Right atrium auricular region (tissue), 2 donors: ENCODE data around the gene PLA2G6. TPM values are rescaled to one million over a fixed set of nuclear protein-coding genes. Genes with fewer than 3 reads are reported as not detected.

Experiments used
- DNase-seq: peaks from one replicate; pipeline ENCODE4 v3.0.0-alpha.2; 2019; ENCODE audit warnings: low spot score
- H3K27ac ChIP-seq, 2 donors: fragments of 200-600 bp; sonication (generic); 1 replicate in 1 of 2; 2 replicates in 1 of 2; pipeline ENCODE4 v1.5.1; 2016 to 2019
- H3K27me3 ChIP-seq, 2 donors: fragments of 200-600 bp; sonication (generic); one replicate each; pipeline versions ENCODE4 v1.5.1 to v1.6.0; 2017 to 2019
- H3K36me3 ChIP-seq: fragments of 200-600 bp; sonication (generic); one replicate; pipeline ENCODE4 v1.5.1; 2016
- H3K4me1 ChIP-seq, 2 donors: fragments of 200-600 bp; sonication (generic); one replicate each; pipeline versions ENCODE4 v1.5.1 to v1.6.0; 2017 to 2019
- H3K4me3 ChIP-seq, 2 donors: fragments of 200-600 bp; sonication (generic); 1 replicate in 1 of 2; 2 replicates in 1 of 2; pipeline ENCODE4 v1.5.1; 2017 to 2019; ENCODE audit warnings: mild to moderate bottlenecking in 1 of 2, moderate library complexity in 1 of 2
- H3K9me3 ChIP-seq, 2 donors: fragments of 200-600 bp; sonication (generic); one replicate each; pipeline ENCODE4 v1.5.1; 2019
- total RNA-seq, 2 donors: library from RNA; depleted of rRNA; stranded (reverse); fragments of >200 nt; gene quantifications; one replicate each; pipeline ENCODE4 v1.1.0, GENCODE V29; 2016
- TF ChIP-seq, protein P1 (sequence below), 2 donors: fragments of 200-600 bp; sonication (generic); IDR thresholded peaks; one replicate each; pipeline ENCODE4 v1.5.1; 2019; ENCODE audit warnings: antibody characterized with exemption in 2 of 2

PLA2G6 gene
- total RNA-seq, 2 donors from 2014 or later, result 9.0 to 15.6 TPM

DNA sequence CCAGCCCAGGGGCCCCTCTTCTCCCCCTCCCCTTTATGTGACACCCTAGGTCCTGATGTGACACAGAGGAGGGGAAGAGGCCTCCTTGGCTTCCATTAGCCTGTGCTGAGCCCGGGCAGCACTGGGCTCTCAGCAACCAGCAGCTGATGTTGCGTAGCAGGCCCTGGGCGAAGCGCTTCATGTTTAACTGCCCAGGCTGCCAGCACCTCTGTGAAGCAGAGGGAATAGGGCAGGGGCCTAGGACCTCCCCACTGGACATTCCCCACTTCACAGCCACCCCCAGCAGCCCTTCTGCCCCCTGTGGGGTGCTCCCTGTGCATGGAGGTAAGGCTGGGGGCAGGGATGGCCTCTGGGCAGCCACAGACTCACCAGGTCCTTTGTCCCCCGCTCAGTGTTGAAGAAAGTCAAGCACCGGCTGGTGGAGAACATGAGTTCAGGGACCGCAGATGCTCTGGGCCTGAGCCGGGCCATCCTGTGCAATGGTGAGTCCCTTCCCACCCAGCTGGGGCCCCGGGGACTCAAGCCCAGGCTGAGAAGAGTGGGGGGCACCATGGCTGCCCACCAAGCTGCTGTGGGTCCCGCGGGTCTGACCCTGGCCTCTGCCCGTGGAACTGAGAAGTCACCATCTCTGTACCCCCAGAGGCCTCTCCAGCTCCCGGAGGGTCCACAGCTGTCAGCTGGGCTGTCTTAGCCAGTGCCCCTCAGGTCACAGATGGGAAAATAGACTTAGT lies 112.8 kb downstream of the PLA2G6 start:
- peaks cover 39% of the 10 kb centered on the region for H3K36me3 ChIP-seq
- peak overlapping the region; percentile 81 to 89 for H3K27ac ChIP-seq
- no peak overlapping the region for H3K4me3 ChIP-seq
- H3K4me1 ChIP-seq, result peaks cover 0 to 36% of the 10 kb centered on the region in 2 donors
- DNase-seq, result no peak
- TF ChIP-seq, protein P1, sequence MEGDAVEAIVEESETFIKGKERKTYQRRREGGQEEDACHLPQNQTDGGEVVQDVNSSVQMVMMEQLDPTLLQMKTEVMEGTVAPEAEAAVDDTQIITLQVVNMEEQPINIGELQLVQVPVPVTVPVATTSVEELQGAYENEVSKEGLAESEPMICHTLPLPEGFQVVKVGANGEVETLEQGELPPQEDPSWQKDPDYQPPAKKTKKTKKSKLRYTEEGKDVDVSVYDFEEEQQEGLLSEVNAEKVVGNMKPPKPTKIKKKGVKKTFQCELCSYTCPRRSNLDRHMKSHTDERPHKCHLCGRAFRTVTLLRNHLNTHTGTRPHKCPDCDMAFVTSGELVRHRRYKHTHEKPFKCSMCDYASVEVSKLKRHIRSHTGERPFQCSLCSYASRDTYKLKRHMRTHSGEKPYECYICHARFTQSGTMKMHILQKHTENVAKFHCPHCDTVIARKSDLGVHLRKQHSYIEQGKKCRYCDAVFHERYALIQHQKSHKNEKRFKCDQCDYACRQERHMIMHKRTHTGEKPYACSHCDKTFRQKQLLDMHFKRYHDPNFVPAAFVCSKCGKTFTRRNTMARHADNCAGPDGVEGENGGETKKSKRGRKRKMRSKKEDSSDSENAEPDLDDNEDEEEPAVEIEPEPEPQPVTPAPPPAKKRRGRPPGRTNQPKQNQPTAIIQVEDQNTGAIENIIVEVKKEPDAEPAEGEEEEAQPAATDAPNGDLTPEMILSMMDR (IDR thresholded peaks at IDR 0.05), result no peak
- H3K9me3 ChIP-seq, result no peaks in the 10 kb centered on the region
- no peaks in the 10 kb centered on the region for H3K27me3 ChIP-seq

DNA sequence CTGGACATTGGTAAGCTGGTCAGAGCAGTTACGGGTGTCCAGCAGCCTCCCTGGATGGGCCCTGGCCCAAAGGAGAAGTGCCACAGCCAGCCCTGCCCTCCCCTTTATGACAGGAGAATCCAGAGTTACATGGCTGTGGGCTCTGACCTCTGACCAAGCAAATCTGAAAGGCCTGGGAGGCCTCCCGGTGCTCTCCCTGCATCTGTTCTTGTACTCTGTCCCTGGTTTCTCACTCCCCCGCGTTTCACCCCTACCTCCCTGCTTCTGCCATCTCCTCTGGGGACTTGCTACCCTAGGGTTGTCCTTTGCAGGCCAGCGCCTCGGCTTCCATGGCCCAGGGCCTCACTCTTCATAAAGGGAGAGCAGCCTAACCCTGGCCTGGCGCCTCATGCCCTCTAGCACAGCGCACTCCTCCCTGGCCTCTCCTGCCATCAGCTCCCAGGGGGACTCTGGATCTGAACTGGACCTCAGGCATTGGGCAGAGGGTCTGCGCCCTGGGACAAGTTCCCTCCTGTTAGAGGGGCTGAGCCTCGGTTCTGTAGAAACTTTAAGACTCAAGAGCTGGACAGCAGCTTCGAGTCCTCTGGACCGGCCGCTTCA lies 113.8 kb downstream of the PLA2G6 start:
- Histone ChIP-seq H3K9me3 (no peaks in the 10 kb centered on the region), H3K4me3 (no peak overlapping the region), H3K27me3 (no peaks in the 10 kb centered on the region), H3K27ac (peak overlapping the region; percentile 81 to 89), H3K4me1 (peaks cover 0 to 36% of the 10 kb centered on the region in 2 donors), H3K36me3 (peaks cover 31% of the 10 kb centered on the region)
- DNase-seq, result no peak
- TF ChIP-seq, protein P1 (IDR thresholded peaks at IDR 0.05), result no peak

DNA sequence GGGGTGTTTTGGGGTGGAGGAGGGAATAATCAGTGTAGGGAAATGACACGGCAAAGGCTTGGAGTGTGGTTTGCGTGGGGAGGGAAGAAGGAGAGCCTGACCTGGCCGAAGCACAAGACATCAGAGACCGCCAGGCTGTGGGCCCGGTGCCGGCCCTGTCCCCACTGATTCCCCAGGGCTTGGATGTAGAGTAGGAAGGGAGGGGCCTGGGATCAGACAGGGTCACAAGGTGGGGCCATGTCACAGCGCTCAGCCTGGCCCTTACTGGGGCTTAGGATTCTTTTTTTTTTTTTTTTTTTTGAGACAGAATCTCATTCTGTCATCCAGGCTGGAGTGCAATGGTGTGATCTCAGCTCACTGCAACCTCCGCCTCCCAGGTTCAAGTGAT lies 114.6 kb downstream of the PLA2G6 start:
- Histone ChIP-seq H3K36me3 (peaks cover 26% of the 10 kb centered on the region), H3K9me3 (no peaks in the 10 kb centered on the region), H3K4me3 (no peak overlapping the region), H3K27me3 (no peaks in the 10 kb centered on the region), H3K4me1 (peaks cover 0 to 36% of the 10 kb centered on the region in 2 donors), H3K27ac (no peak overlapping the region)
- no peak for DNase-seq
- TF ChIP-seq, protein P1 (IDR thresholded peaks at IDR 0.05), result no peak

DNA sequence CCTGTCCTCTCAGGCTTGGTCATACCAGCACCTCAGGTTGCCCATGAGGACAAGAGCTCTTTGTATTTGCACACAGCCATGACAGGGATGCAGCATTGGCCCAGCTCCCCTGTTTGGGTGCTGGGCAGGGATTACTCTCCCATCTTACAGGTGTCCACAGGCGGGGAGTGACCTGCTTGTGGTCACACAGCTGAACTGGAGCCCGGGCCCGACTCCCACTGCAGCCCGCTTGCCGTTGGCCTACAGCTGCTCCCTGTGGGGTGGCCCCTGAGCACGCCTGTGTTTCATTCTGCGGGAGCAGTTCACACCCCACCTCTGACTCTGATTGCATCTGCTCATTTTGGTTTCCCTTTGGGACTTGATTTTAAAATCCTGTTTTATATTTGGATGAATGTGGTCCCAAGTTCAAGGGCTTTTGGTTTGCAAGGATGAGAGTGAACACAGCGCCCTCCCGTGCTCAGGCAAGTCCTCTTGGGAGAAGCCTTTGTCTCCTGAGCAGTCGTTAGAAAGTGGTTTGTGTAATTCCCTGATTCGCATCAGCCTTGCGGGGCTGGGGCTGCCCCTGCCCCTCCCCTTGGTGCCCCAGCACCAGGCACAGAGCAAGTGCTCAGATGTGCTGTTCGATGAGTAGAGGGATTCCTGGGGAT lies 115.1 kb downstream of the PLA2G6 start:
- Histone ChIP-seq H3K4me1 (peaks cover 0 to 36% of the 10 kb centered on the region in 2 donors), H3K36me3 (peaks cover 26% of the 10 kb centered on the region), H3K4me3 (no peak overlapping the region), H3K27me3 (no peaks in the 10 kb centered on the region), H3K27ac (no peak overlapping the region), H3K9me3 (no peaks in the 10 kb centered on the region)
- TF ChIP-seq, protein P1 (IDR thresholded peaks at IDR 0.05), result no peak
- DNase-seq, result no peak

DNA sequence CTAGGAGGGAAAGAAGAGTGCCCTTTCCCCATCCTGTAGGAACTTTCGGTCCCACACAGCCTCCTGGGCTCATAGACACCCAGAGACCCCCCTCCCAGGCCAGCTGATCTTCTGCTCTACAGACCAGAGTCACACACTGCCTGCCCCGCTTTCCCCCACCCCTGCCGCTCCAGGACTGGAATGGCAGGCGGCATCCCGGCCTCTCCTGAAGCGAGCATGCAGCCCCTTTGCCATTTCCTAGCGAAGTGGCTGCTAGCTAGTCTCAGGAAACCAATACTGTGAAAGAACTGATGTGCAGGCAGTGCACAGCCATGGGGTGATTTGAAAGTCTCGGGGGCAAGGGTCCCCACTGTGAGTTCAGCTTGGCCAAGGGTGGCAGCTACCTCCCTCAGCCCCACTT lies 116.1 kb downstream of the PLA2G6 start:
- TF ChIP-seq, protein P1 (IDR thresholded peaks at IDR 0.05), result no peak
- no peak overlapping the region for H3K4me3 ChIP-seq
- peaks cover 26% of the 10 kb centered on the region for H3K36me3 ChIP-seq
- H3K9me3 ChIP-seq, result no peaks in the 10 kb centered on the region
- H3K4me1 ChIP-seq, result peaks cover 0 to 31% of the 10 kb centered on the region in 2 donors
- no peak overlapping the region for H3K27ac ChIP-seq
- DNase-seq, result no peak
- no peaks in the 10 kb centered on the region for H3K27me3 ChIP-seq
